Stimulated activated CD8-positive, alpha-beta memory T cell treated with anti-CD3 and anti-CD28 coated beads, Interleukin-12 subunit alpha, Interleukin-12 subunit beta, amount 100 ng/mL, for 24 hours (primary cell): Measurements from ENCODE around the gene CSPG5.

Experiments used
- DNase-seq: peaks from one replicate; pipeline ENCODE4 v3.0.0-alpha.2; 2020; ENCODE audit errors: extremely low read depth

The CSPG5 gene

GRCh38 chr3:47586746-47587145 is 8.1 kb upstream of the CSPG5 start:
- DNase-seq: no peak

DNA sequence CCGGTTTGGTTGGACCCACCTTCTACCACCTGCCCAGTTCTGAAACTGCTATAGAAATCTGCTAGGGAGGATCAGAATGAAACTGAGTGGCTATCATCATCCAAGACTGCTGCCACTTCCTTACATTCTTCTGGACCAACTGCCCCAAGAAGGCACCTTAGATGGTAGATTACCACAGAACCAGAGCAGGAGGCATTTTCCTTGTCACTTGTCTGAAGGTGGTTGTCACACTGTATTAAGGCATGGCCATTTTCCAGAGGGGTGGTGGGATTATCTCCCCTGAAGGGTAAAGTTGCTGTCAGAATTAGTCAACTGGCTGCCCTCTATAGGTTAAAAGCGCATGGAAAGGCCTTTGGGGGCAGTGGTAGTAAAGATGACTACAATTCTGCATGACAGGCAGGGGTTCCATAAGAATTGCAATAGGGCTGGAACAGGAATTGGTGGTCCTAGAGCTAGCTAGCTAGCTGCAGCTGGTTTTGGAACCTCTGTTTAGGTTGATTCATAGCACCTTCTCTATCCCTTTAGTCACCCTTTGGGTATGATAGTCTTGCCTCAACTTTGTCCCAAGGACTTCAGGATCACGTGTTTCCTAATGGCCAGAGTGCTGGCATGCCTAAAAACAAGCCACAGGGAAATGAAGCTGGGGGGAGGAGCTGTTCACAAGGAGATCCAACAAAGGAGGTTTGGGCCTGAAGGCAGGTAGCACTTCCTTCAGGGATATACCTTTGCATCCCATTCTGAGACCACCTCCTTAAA is 4.8 kb upstream of the CSPG5 start:
- no peak for DNase-seq

GRCh38 chr3:47581835-47582234 is 3.2 kb upstream of the CSPG5 start:
- no peak for DNase-seq

GRCh38 chr3:47581422-47581821 is 2.8 kb upstream of the CSPG5 start:
- DNase-seq: no peak

- no peak for DNase-seq
Observed at GRCh38 chr3:47580481-47580880, 1.8 kb upstream of the CSPG5 start.

DNA sequence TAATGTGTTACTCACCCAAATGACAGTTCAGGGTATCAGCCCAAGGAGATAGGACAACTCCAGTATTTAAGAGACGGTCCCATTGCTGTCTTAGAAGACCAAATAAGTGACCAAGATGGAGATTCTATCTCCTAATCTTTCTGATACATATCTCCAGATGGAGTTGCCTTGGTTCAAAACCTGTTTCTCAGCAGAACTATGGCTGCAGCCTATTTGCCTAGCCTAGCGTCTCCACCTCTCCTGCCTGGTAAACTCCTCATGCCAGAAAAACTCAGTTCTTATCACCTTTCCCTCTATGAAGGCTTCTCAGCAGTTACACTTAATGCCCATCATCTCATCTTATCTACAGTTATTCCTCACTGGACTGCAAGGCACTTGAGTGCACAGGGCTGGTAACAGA is 1.2 kb upstream of the CSPG5 start:
- DNase-seq: no peak

GRCh38 chr3:47578119-47578632 is 489 bp downstream of the CSPG5 start:
- DNase-seq: no peak

DNA sequence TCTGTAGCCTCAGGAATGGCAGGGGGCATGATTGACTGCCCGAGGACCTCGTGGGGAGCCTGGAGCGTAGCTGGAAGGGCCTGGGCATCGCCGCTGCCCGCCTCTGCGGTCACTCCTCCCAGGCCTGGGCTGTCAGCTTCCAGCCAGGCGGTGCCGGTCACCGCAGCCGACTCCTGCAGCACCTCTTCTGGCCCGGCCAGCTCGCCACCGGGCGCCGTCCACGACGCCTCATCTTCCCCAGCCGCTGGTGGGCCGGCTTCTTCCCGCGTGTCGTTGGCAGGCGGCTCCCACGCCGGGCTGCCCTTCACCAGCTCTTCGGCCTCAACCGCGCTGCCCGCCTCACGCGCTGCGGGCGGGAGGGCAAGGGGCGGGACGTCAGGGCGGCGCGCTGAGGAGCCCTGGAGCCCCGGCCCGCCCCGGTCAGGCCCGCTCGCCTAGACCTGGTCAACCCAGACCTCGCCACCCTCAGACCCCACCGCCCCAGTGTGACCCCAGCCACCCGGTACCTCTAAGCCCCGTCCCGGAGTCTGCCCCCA is 1.0 kb downstream of the CSPG5 start:
- DNase-seq: no peak

DNA sequence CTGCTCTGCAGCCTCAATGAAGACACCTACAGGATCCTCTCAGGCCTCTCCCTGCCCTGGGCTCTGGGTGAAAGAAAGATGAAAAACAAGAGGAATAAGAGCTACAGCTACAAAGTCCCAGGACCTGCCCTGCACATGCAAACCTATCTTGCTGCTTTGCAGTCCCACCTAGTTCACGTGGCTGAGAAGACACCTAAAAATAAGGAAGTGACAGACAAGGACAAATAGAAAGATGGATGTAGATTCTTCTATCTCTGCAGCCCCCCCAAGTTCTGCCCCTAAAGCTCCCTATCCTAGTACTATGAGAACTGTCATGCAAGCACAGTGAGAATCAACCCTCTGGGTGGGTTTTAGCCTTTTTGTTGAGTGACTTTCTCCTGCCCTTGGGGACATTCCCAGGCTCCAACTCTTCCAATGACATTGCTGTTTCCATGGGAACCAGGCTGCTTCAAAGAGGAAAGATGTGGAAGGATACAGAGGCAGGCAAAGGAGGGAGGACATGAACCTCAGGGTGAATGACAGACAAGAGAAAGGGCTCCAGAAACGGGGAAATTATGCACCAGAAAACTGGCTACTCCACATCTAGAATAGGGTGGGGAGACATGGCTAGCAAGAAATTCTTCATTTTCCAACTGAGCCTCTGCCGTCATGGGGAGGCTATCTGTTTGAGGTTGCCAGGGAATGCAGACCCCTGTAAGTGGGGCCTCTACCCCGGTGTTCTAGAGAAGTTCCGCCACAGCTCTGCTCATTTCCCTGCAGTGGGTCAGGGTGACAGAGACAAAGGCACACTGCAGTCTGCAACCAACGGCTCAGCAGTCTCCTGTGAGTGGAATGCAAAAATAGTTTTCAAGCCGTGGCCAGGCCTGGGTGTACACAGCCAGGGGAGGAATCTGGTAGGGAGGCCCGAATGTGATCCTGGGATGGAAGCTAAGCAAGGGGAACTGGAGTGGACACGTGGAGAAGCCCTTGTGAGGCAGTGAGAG is 5.2 kb downstream of the CSPG5 start:
- DNase-seq: no peak

- DNase-seq: no peak
Observed at GRCh38 chr3:47571391-47572175, 7.1 kb downstream of the CSPG5 start.

DNA sequence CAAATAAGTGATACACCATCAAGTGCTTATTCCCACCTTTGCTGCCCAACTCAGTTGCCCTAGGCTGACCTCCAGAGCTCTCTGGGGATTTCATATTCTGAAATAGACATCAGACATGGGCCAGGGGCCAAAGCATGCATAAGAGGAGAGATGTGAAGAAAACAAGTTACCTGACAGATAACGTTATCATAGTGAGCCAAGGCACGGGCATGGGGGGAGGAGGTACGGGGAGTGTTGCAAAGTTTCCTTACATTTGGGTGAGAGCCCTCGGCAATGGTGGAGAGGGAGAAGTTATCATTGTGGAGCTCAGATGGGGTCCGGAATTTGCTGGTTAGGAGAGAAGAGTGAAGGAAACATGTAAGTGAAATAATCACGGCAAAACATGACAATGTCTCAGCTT is 9.8 kb downstream of the CSPG5 start:
- DNase-seq: no peak

GRCh38 chr3:47567149-47567548 is 11.5 kb downstream of the CSPG5 start:
- no peak for DNase-seq

DNA sequence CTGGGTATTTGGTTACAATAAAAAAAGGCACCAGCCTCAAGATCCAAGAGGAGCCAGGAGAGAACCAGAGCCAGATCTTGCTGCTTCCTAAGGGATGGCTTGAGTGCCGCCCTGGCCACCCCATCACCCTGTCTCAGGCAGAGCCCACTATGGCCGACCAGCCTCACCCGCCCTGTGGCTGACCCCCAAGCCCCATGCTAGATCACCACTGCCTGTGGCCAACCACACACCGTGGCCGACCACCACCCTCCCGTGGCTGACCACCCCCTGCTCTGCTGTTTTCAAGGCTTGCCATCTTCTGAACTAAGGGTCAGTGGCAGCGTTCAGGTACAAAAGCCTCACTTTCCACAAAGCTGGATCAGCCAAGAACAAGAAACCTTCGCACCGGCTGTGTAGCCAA is 12.0 kb downstream of the CSPG5 start:
- DNase-seq: no peak

- no peak for DNase-seq
Observed at GRCh38 chr3:47565734-47566550, 12.7 kb downstream of the CSPG5 start.

DNA sequence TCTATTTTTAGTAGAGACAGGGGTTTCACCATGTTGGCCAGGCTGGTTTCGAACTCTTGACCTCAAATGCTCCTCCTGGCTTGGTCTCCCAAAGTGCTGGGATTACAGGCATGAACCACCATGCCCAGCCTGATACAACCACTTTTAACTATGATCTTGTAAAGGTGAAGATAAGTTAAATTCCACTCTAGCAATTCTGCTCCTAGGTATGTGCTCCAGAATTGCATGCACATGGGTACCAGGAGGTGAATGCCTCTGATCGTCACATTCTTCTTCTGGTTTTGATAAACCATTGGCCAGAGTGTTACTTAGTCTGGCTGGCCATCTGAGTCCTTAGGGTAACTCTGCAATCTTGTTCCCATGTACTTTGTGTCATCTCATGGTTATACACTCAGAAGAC is 22.3 kb downstream of the CSPG5 start:
- no peak for DNase-seq

- no peak for DNase-seq
Observed at GRCh38 chr3:47554335-47554734, 24.3 kb downstream of the CSPG5 start.

DNA sequence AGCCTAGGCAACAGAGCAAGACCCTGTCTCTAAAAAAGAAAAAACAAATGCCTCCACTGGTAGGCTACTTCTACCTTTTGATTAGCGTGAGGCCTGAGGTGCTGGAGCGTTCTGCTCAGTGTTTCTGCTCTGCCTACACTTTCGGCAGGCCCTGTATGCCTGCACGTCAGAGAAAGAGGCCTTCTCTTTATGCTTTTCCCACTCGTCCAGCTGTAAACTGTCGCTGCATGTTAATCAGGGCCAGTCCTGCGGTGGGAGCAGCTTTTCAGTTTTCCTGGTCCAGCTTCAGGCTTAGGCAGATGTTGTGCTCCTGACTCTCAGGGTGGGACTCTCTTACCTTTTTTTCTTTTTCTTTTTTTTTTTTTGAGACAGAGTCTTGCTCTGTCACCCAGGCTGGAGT is 25.3 kb downstream of the CSPG5 start:
- DNase-seq: no peak

DNA sequence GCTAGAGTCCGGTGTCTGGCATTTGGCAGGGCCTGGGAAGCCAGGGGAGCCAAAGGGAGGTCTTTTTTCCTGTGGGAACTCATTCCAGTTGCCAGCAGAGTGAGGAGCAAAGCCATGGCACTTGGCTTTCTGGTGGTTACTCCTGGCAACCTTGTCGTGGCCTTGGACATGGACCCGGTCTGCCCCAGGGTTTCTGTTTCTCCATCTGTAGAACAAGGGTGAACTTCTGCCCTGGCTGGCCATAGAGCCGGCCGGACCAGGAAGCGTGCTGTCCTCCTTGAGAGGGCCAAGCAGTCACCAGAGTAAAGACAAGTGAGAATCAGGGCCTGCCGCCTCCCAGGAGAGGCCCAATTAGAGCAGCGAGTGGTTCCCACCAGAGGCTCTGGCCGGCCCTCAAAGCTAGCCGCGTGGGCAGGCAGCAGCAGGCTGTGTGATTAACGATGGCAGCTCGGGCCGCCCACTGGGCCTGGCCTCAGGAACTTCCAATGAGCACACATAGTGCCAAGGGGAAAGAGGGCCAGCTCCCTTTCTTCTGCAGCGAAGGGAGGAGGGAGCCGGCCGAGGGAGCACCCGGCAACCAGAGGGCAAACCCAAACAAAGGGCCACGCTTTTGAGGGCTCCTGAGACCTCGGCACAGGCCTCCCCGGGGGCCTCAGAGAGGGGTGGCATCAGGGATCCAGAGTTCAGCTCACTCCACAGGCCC is 36.0 kb downstream of the CSPG5 start:
- DNase-seq: no peak

DNA sequence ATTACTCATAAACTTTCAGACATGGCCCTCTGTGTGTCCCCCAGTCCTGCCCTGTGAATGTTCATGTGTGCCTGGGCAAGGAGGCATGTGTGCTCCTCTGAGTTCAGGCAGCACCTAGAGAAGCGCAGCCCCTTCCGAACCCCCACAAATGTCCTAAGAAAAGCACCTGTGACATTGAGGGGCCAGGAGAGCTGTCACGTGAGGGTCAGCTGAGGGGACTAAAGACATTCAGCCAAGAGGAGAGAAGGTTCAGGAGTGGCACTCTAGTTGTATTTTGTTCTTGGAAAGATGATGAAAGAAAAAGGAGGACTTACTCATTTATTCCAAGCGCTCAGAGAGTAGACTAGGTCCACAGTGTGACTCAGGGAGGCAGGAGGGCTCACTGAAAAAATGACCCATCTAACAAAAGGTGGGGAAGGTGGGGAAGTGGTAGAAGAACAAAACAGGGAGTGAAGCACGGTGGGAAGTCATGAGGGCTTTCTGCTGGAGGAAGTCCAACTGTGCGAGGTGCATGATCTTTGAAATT is 37.0 kb downstream of the CSPG5 start:
- DNase-seq: no peak

DNA sequence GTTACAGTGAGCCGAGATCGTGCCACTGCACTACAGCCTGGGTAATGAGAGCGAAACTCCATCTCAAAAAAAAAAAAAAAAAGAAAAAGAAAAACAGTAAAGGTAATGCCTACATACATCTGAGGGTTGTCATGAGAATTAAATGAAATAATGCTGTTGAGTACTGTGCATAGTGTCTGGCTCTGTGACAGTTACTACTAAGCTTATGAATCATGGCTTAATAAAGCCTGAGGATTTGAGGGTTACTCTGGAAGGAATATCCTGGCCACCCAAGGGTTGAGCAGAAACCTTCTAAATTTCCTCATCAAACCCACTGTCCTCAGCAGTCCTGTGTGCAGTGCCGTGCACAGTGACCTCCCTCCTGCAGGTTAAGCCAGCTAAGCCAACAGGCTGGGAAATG is 38.4 kb downstream of the CSPG5 start:
- no peak for DNase-seq
